NCI-H1417 treated with DMSO at 0.1 percent for 48 hours (cell line): ENCODE data around the gene PMM2.
"Not testable (repeated sequence)": the region's sequence is repeated elsewhere in the genome, so short reads cannot be mapped to it uniquely, and the experiment has no call there.

ENCODE experiments used
- DNase-seq: peaks from one replicate; lab custom pipeline; 2025; lab: John Stamatoyannopoulos, UW

The PMM2 gene

DNA sequence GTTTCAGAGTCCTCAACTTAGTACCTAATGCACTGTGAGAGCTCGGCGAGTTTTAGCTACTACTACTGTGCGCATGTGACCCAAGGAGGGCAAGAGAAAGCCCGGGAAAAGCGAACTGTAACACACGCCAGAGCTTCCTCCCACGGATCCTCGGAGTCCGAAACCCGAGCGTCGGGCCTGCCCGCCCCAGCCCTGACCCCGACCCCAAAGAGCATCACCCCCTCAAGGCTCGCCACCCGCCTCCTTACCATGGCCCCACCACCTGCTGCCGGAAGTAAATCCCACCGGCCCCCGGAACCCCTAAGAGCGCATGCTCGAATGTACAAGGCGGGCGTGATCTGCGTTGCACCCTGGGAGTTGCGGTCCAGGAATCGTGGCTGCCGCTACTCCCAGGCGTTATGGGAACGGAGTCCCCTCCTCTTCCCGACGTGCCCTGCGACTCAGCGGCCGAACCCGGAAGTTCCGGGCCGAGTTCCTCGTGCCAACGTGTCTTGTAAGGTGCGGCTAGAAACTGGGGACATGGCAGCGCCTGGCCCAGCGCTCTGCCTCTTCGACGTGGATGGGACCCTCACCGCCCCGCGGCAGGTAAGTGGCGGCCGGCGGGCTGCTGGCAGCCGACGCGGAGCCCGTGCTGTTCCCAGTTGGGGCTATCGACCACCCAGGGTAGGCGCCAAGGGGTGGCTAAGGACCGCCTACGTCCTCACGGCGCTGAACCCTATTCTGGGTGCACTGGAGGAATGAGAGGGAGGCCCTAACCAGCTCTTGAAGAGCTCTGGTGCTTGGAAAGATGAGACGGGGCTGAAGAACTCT, at the start of gene PMM2, which contains the start of gene TMEM186:
PMM2 (plus strand) TSS at position 476 of the 810 bp plus-strand sequence; CDS start at position 520, 44 bp downstream.
TMEM186 (minus strand) TSS at position 276 of the 810 bp plus-strand sequence; CDS start at position 251, 25 bp downstream.
- peak; percentile 70 for DNase-seq

DNA sequence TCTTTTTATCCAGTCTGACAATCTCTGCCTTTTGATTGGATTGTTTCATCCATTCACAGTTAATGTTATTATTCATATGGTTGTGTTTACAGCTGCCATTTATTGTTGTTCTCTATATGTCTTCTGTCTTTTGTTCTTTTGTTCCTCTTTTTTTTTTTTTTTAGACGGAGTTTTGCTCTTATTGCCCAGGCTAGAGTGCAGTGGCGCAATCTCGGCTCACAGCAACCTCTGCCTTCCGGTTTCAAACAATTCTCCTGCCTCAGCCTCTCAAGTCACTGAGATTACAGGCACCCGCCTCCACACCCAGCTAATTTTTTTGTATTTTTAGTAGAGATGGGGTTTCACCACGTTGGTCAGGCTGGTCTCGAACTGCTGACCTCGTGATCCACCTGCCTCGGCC, 48.7 kb upstream of the PMM2 start:
- DNase-seq: not testable (repeated sequence)

DNA sequence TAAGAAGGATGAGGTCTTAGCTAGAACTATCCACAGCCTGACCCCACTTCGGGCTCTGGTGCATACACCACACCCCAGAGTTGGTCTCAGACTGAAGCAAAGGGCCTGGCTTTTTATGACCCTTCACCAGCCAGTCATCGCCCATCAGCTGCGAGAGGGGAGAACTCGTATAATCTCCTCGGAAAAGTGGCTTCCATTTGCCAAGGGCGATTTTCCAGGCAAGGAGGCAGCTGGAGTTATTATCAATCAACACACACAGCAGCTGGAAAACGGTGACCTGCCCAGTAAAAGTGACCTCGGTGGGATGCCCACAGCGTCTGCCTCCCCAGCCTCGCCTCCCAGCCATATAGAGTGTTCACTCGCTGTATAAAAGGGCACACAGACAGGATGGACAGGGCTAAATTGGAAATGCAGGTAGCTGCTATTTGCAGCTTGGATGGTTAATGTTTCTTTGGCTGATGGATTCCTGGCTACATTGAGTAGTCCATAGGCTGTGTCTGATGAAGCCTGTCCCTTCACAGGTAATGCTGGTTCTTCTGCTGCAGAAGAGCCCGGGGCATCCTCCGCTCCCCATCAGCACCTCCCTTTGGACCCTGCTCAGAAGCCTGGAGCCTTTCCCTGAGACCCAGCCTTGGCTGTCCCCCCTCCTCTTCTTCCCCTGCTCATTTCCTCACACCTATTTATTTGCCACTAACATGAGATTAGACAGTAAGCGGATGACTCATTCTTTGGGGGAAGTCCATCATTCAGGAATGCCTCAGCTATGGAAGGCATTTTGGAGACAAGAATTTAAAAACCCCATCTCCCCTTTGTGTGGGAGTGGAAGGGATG, 45.9 kb upstream of the PMM2 start:
- no peak for DNase-seq

- no peak for DNase-seq
These were observed 44.9 kb upstream of the PMM2 start for GRCh38 chr16:8752706-8753105.

DNA sequence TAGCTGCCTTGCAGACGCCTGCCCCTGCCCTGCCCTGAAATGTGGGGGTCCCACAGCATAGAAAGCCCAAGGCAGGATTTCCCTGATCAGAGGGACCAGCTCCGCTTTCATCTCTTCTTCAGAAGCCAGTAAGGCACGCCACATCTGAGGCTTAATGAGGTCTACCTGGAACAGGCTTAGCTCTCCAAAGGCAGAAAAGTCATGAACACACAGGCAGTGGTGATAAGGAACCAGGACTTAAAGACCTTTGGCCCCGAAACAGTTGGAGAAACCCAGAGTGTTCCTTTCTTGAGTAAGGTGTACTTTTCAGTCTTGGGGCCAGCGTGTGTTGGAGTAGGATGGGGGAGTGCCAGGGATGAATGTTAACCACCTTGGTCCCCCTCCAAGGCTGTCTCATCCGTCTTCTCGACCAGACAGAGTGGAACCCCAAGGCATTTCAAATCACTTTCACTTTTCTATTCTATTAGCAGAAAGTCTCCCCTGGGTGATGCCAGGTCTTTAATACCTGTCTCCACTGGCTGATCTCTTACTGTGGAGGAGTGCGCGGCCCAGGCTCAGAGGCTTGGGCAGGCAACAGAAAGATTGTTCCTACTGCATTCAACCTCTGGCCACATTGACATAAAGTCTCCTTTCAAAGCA, 44.1 kb upstream of the PMM2 start:
- no peak for DNase-seq

- DNase-seq: no peak
These were observed 40.9 kb upstream of the PMM2 start for GRCh38 chr16:8756755-8757154.

DNA sequence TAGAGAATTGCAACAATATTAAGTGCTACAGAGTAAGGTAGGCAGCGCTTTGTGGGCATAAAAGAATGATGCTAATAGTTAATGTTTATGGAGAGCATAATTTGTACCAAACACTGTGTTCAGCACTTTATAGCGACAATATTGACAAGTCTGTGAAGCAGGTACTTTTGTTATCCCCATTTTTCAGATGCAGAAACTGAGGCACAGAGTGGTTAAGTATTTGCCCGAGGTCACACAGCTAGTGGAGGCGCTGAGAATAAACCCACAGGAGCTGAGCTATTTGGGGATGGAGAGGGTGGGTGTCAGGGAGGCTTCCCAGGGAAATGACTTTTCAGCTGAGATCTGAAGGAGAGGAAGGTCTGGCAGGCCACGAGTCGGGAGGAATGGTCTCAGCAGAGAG, 39.6 kb upstream of the PMM2 start:
- no peak for DNase-seq

DNA sequence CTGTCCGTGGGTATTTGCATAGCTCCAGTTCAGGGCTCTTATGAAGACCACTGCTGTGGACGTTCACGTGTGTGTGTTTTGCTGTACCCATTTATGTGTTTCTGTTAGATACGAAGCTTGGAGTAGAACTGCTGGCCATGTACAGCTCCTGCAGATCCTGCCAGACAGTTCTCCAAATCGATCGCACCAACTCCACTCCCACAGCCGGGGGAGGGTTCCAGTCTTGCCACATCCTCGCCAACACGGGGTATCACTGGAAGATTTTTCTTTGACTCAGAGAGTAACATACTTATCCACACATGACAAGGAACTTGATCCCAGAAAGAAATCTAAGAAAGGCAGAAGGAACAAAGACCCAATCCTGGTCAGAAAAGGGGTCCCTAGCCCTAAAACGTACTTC, 37.6 kb upstream of the PMM2 start:
- no peak for DNase-seq

GRCh38 chr16:8761078-8761477, 36.6 kb upstream of the PMM2 start:
- DNase-seq: no peak

DNA sequence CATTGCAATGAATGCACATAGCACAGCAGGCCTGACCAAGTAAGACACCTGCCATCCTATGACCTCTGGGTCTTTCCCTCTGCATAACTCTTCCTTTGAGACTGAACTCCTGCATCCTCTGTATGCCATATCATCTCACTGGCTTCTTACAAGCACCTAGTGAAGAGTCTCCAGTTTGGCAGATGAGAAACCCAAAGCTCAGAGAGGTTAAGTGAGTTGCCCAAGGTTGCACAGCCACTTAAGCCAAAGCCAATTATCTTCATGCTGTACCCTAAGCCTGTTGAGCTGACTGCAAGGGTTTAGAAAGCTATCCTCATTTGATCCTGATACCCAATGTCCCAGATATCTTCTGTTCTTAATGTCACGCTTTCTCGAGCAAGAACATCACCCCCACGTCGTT, 35.4 kb upstream of the PMM2 start:
- DNase-seq: no peak

DNA sequence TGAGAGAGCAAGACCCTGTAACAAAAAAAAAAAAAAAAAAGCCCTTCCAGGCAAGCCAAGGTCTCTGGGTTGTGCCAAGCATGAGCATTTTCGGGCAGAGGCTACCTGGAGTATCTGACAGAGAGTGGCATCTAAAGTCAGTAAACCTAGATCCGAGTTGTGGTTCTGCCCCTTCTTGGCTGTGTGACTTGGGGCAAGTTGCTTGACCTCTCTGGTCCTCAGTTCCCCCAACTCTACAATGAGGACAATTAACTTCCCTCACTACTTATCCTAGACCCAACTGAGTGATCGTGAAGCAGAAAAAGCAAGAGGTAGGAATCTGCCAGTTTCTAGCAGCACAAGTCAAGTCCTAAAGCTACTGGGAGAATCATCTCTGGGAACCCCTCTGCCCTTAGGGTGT, 34.6 kb upstream of the PMM2 start:
- no peak for DNase-seq

GRCh38 chr16:8763899-8764298, 33.7 kb upstream of the PMM2 start:
- no peak for DNase-seq

DNA sequence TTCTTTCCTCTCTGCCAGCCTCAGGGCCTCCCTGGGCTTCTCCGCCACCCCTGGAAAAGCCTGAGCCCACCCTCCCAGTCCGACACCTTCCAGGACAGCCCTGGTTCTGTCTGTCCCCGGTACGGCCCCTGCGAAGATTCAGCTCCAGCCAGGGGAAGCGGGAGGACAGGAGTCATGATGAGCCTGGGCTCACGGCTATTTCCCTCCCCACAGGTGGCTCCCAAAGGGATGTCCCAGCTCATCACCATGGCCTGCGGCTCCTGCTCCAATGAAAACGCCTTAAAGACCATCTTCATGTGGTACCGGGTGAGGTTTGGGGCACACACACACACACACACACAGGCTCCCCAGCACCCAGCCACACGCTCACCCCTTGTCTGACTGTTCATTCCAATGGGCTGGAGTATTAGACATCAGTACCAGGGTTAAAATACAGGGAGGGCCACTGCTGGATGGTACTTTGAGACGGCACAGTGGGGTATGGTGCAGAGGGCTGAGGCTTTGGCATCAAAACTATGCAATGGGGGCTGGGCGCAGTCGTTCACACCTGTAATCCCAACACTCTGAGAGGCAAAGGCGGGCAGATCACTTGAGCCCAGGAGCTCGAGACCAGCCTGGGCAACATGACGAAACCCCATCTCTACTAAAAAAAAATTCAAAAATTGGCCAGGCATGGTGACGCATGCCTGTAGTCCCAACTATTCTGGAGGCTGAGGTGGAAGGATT, 33.0 kb upstream of the PMM2 start:
- DNase-seq: no peak

- DNase-seq: no peak
These were observed 30.5 kb upstream of the PMM2 start for GRCh38 chr16:8767176-8767575.

DNA sequence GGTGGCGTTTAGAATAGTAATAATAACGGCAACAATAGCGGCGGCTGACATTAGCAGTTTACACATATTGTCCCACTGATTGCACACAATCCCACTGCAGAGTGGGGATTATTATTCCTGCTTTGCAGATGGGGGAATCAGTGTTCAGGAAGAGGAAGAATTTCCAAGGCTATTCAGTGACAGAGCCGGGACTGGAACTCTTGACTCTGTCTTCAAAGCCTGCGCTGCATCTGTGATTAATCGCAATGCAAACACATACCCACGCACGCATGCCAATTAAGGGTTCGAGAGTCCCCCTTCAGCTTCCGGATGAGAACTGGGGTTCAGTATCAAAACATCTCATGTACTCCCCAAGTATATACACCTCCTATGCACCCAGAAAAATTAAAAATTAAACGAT, 29.4 kb upstream of the PMM2 start:
- no peak for DNase-seq

DNA sequence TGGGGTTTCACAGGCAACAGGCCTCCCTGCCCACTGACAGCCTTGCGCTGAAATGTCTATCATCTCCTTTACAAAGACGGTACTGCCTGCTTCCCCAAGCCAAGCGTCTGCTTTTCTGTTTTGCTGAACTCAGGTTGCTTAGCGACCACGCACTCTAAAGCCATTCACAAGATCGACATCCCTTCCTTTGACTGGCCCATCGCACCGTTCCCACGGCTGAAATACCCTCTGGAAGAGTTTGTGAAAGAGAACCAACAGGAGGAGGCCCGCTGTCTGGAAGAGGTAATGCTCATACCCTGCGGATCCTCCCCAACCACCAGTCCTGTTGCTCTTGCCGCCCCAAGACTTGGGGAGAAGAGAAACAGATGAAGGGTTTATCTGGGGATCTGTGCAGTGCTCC, 28.9 kb upstream of the PMM2 start:
- no peak for DNase-seq

DNA sequence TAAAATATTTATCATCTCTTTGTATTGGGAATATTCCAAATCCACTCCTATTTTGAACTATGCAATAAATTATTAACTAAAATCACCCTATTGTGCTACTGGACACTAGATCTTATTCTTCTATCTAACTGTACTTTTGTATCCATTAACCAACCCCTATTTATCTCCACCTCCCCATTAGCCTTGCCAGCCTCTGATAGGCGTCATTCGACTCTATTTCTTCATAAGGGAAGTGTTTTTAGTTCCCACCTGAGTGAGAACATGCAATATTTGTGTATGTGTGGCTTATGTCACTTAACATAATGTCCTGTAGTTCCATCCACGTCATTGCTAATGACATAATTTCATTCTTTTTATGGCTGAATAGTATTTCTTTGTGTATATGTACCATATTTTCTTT, 24.1 kb upstream of the PMM2 start:
- DNase-seq: no peak

GRCh38 chr16:8774208-8774607, 23.4 kb upstream of the PMM2 start:
- DNase-seq: no peak

GRCh38 chr16:8775359-8775758, 22.3 kb upstream of the PMM2 start:
- no peak for DNase-seq

DNA sequence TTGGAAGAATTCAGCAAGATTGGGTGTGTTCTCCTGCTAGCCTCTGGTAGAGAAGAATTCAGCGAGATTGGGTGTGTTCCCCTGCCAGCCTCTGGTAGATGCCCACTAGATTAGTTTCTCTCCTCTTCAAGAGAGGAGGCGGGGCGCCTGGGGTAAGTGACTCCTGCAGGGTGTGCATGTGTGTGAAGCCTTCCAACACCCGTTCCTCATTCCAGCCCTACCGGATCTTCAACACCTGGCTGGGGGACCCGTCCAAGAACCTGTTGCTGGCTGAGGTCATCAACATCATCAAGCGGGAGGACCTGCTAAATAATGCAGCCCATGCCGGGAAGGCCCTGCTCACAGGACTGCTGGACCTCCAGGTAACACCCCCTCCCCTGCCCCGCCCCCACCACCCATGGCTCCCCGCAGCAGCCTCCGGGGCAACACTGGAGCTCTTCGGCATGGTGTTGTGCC, 21.5 kb upstream of the PMM2 start:
- DNase-seq: no peak

DNA sequence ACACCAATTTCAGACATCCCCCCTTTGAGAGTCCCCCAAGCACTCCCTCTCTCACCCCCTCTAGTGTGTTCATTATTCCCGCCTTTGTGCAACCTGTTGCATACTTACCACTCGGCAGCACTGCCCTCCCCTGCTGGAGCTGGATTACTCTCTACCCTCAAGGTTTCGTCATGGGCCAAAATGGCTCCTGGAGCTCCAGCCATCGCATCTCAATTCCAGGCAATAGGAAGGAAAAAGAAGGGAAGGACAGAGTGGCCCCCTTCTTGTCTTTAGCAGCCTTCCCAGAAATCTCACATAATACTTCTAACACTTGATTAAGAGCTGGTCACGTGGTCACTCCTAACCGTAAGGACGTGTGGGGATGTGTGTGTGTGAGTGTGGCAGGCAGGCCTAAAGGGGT, 20.4 kb upstream of the PMM2 start:
- no peak for DNase-seq

DNA sequence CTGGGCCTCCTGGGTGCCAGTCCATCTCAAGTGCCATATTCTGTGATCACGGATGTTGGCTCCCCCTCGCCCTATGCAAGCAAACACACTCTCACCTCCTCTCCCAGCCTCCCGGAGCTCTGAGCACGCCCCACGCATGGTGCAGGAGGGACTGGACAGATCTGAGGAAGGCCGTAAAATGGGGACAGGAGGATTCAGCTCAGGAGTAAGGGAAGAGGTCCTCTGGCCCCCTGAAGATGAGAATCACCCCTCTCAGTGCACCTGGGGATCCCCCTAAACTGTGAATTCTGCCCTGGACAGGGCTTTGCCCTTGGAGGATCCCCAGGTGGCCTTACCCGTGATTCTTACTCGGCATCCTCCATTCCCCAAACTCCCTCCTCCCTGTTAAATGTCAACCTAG, 15.8 kb upstream of the PMM2 start:
- DNase-seq: no peak
